GM18951 (cell line): ENCODE measurements around the gene NEK10.
"Not testable (repeated sequence)": the region's sequence is repeated elsewhere in the genome, so short reads cannot be mapped to it uniquely, and the experiment has no call there.

Experiments
- POLR2A ChIP-seq: IDR thresholded peaks from 4 replicates; pipeline ENCODE4 v1.6.1; 2011; ENCODE audit warnings: mild to moderate bottlenecking; ENCODE audit not compliant: insufficient read length, insufficient read depth; ENCODE audit errors: extremely low read depth
- in situ Hi-C: fragments of 300-500 bp; cut with MboI; formaldehyde crosslinking; loops from one replicate; pipeline ENCODE4 v1.12.0; 2022; ENCODE audit warnings: low sequenced_read_pairs, mixed read lengths, inconsistent platforms; ENCODE audit not compliant: unreplicated experiment

The NEK10 gene

GRCh38 chr3:27340534-27340933 is 28.6 kb downstream of the NEK10 start:
- in situ Hi-C loops = no loop called here
- TF ChIP-seq POLR2A = no peak

DNA sequence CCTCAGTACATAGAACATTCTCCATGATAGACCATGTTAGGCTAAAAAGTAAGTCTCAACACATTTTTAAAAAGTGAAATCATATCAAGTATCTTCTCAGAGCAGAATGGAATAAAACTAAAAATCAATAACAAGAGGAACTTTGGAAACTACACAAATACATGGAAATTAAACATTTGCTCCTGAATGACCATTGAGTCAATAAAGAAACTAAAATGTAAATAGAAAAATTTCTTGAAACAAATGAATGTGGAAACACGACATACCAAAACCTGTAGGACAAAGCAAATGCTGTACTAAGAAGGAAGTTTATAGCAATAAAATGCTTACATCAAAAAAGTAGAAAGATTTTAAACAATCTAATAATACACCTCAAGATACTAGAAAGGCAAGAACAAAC is 33.6 kb downstream of the NEK10 start:
- in situ Hi-C loops = no loop called here

DNA sequence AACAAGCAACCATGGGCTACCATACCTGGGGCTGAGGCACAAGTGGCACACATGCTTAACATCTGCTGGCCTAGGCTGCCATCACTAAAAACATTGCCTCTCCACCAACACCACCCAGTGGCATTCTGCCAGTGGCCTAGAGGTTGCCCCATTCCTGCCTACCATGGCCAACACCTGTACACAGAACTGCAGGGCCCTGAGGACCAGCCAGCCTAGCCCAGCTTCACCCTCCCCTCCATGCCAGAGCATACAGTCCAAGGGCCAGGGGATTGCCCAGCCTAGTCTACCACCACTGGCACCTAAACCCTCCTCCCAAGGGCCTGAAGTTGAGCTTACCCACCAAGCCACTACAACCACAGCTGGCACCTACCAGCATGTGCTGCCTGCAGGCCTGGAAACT is 35.3 kb downstream of the NEK10 start:
- in situ Hi-C loops = no loop called here

More for the DNA sequence above, 33.6 kb downstream of the NEK10 start:
- TF ChIP-seq POLR2A = no peak

DNA sequence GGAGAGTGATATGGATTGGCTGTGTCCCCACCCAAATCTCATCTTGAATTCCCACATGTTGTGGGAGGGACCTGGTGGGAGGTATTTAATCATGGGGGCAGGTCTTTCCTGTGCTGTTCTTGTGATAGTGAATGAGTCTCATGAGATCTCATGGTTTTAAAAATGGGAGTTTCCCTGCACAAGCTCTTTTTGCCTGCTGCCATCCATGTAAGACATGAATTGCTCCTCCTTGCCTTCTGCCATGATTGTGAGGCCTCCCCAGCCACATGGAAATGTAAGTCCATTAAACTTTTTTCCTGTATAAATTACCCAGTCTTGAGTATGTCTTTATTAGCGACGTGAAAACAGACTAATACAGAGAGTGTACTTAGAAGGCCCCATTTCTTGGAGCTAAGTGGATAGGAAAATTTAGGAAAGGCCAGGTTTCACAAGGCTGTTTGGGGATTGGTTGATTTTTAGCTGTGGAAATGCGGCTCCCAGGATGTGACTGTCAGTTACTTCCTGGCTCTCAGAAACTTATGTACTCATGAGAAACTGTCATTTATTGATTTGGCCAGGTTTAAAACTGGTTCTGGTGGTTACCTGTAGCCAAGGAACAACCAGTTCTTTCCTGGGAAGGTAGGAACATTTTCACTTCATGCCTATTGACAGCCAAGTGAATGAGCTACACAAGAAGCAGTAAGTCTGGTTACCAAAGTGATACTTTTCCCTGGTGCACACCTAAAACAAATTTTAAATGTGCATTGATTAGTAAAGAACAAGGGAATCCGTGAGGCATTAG is 40.0 kb downstream of the NEK10 start:
- in situ Hi-C loops = not testable (repeated sequence)

More for the DNA sequence above, 35.3 kb downstream of the NEK10 start:
- TF ChIP-seq POLR2A = no peak

- in situ Hi-C loops = no loop called here
- TF ChIP-seq POLR2A = no peak
Measured at GRCh38 chr3:27326629-27327545, 42.3 kb downstream of the NEK10 start.

- in situ Hi-C loops = no loop called here
- no peak for TF ChIP-seq POLR2A
Measured at GRCh38 chr3:27326202-27326601, 43.0 kb downstream of the NEK10 start.

- in situ Hi-C loops = no loop called here
- TF ChIP-seq POLR2A = no peak
Measured at GRCh38 chr3:27325419-27325818, 43.8 kb downstream of the NEK10 start.

DNA sequence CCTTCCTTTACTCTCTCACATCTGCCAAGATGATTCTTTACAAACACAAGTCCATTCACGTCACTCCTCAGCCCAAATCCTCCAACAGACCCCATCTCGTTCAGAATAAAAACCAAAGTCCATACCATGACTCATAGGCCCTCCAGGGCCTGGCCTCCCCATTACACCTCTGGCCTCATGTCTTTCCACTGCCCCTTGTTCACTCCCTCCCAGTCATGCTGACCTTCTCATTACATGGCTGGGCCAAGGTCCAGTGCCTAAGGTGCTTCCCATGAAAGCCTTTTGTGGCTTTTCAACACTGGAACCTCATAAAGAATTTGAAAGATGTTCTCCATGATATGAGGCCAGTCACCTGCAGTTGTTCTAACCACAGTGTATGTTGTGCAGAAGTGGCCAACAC is 44.5 kb downstream of the NEK10 start:
- no peak for TF ChIP-seq POLR2A
- in situ Hi-C loops = no loop called here

- TF ChIP-seq POLR2A = no peak
- in situ Hi-C loops = no loop called here
Measured at GRCh38 chr3:27323087-27323570, 46.1 kb downstream of the NEK10 start.

- in situ Hi-C loops = no loop called here
- TF ChIP-seq POLR2A = no peak
Measured at GRCh38 chr3:27322634-27323033, 46.5 kb downstream of the NEK10 start.

DNA sequence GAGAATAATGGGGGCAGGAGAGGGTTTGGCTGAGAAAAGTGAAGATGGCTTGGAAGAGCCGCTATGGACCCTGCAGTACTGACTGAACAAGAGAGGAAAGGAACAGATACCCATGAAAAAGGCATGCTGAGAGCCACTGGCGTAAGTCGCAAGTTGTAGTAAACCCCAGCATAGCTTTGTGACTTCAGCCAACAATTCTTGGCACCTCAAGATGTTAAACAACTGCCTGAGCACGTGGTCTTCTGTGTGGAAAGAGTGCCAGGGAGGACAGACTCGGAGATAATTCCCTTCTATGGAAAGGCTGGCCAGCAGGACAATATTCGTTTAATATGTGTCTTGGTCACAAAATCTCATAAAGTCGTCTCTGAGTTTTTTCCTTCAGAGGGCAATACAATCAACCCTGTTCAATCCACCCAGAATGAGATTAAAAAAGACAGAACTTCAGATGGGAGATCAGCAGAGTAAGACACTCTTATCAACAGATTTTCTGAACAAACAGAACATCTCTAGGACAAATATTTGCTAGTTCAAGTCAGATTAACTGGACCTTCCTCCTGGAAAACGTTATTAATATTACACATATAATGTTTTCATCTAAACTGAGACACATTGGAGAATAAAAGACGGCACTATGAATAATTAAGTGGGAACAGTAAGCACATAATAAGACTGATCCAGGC is 49.2 kb downstream of the NEK10 start:
- TF ChIP-seq POLR2A = no peak
- in situ Hi-C loops = no loop called here

DNA sequence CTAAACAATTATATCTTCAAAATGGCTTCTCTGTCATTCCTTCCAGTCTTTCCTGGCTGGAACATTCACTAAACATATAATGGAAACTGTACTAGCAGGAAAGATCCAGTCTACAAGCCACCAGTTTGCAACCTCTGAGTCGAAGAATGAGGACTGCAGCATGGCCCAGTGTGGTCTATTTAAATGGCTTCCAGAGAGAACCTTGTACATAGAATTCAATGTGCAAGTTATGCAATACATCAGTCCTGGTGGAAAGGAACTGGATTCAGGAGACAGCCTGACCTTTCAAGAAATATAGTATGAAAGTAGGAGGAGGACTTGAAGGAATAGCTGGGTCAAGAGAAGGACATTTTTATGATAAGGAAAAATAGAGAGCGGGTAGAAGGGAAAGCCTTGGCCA is 49.9 kb downstream of the NEK10 start:
- in situ Hi-C loops = no loop called here
- no peak for TF ChIP-seq POLR2A

DNA sequence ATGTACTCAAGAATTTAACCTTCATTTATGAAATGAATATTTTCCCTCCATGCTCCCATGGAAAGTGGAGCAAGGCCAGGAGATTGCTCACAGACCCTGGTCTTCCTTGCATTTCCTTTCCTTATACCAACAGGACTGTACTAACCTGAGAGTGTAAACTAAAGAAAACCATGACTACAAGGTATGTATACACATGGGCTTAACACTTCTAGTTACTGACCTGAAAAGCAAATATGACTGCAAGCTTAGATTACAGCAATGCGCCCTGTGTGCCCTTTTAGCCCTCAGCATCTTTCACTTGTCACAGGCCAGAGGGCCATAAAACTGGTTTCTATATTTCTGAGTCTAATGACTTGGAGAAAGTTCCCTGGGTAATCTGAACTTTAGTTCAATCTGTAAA is 52.1 kb downstream of the NEK10 start:
- in situ Hi-C loops = no loop called here
- no peak for TF ChIP-seq POLR2A
